ENCODE data around the gene ERVMER34-1. TPM values are rescaled to one million over a fixed set of nuclear protein-coding genes. Genes with fewer than 3 reads are reported as not detected.

ERVMER34-1 gene, protein sequence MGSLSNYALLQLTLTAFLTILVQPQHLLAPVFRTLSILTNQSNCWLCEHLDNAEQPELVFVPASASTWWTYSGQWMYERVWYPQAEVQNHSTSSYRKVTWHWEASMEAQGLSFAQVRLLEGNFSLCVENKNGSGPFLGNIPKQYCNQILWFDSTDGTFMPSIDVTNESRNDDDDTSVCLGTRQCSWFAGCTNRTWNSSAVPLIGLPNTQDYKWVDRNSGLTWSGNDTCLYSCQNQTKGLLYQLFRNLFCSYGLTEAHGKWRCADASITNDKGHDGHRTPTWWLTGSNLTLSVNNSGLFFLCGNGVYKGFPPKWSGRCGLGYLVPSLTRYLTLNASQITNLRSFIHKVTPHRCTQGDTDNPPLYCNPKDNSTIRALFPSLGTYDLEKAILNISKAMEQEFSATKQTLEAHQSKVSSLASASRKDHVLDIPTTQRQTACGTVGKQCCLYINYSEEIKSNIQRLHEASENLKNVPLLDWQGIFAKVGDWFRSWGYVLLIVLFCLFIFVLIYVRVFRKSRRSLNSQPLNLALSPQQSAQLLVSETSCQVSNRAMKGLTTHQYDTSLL
- under 1 TPM; 0.33 to 0.52 TPM for total RNA-seq

- DNase-seq (peak; percentile 13 to 37 (median 30)), ATAC-seq (peak; percentile 60)
- Histone ChIP-seq H3K27me3 (peaks cover 0 to 5% of the 10 kb centered on the region in 2 donors), H3K27ac (peak within 1 kb of the TSS in 3 of 4 donors; percentile 24 to 64 (median 60)), H3K4me1 (peaks cover 11% of the 10 kb centered on the region), H3K4me3 (peak within 1 kb of the TSS; percentile 32 to 40), H3K36me3 (replicated peaks in 1 of 2; ENCODE audit: insufficient read depth in 1 of 2, low read depth in 2 of 2) (no peaks in the 10 kb centered on the region), H3K9me3 (no peaks in the 10 kb centered on the region)
- TF ChIP-seq, protein P1, sequence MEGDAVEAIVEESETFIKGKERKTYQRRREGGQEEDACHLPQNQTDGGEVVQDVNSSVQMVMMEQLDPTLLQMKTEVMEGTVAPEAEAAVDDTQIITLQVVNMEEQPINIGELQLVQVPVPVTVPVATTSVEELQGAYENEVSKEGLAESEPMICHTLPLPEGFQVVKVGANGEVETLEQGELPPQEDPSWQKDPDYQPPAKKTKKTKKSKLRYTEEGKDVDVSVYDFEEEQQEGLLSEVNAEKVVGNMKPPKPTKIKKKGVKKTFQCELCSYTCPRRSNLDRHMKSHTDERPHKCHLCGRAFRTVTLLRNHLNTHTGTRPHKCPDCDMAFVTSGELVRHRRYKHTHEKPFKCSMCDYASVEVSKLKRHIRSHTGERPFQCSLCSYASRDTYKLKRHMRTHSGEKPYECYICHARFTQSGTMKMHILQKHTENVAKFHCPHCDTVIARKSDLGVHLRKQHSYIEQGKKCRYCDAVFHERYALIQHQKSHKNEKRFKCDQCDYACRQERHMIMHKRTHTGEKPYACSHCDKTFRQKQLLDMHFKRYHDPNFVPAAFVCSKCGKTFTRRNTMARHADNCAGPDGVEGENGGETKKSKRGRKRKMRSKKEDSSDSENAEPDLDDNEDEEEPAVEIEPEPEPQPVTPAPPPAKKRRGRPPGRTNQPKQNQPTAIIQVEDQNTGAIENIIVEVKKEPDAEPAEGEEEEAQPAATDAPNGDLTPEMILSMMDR (IDR thresholded peaks at IDR 0.05): no peak
- TF ChIP-seq POLR2A (IDR thresholded peaks at IDR 0.05): no peak
- 0 to 2% methylated on average over 7 to 59 of the region's 61 CpGs for WGBS, 2 donors
- intact Hi-C loops (cut with DNase I): no loop called here
Measured at GRCh38 chr4:52750819-52751486, at the start of gene ERVMER34-1. ERVMER34-1 (minus strand) TSS chr4:52751425; CDS start chr4:52745520, 5,905 bp downstream.

DNA sequence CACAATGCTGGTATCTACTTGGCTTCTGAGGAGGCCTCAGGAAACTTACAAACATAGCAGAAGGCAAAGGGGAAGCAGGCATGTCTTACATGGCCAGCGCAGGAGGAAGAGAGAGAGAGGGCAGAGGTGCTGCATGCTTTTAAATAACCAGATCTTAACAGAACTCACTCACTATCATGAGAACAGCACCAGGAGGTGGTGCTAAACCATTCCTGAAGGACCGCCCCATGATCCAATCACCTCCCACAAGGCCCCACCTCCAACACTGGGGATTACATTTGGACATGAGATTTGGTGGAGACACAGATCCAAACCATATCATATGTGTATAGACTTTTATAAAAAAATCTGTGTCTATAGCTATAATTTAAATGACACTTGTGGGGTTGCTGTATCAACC lies 48.6 kb upstream of the ERVMER34-1 start:
- Histone ChIP-seq H3K9me3 (no peaks in the 10 kb centered on the region), H3K27me3 (no peaks in the 10 kb centered on the region), H3K4me3 (no peak overlapping the region), H3K27ac (no peak overlapping the region), H3K36me3 (replicated peaks in 1 of 2; ENCODE audit: insufficient read depth in 1 of 2, low read depth in 2 of 2) (no peaks in the 10 kb centered on the region), H3K4me1 (no peaks in the 10 kb centered on the region)
- no peak for DNase-seq
- 90 to 95% methylated on average over 2 of the region's 2 CpGs for WGBS, 2 donors
- no peak for TF ChIP-seq POLR2A (IDR thresholded peaks at IDR 0.05)
- TF ChIP-seq, protein P1 (IDR thresholded peaks at IDR 0.05): no peak
- intact Hi-C loops (cut with DNase I): no loop called here
- ATAC-seq: no peak

- ATAC-seq (no peak), DNase-seq (no peak)
- intact Hi-C loops (cut with DNase I): no loop called here
- no peaks in the 10 kb centered on the region for H3K36me3 ChIP-seq (replicated peaks in 1 of 2; ENCODE audit: insufficient read depth in 1 of 2, low read depth in 2 of 2)
- no peaks in the 10 kb centered on the region for H3K4me1 ChIP-seq
- no peak overlapping the region for H3K4me3 ChIP-seq
- H3K27me3 ChIP-seq: no peaks in the 10 kb centered on the region
- H3K9me3 ChIP-seq: no peaks in the 10 kb centered on the region
- H3K27ac ChIP-seq: no peak overlapping the region
- TF ChIP-seq POLR2A (IDR thresholded peaks at IDR 0.05): no peak
- TF ChIP-seq, protein P1 (IDR thresholded peaks at IDR 0.05): no peak
Measured at GRCh38 chr4:52795533-52795932, 44.3 kb upstream of the ERVMER34-1 start.

GRCh38 chr4:52791936-52792335 lies 40.7 kb upstream of the ERVMER34-1 start:
- Histone ChIP-seq H3K4me1 (no peaks in the 10 kb centered on the region), H3K4me3 (no peak overlapping the region), H3K9me3 (no peaks in the 10 kb centered on the region), H3K27ac (no peak overlapping the region), H3K36me3 (replicated peaks in 1 of 2; ENCODE audit: insufficient read depth in 1 of 2, low read depth in 2 of 2) (no peaks in the 10 kb centered on the region), H3K27me3 (no peaks in the 10 kb centered on the region)
- intact Hi-C loops (cut with DNase I): no loop called here
- ATAC-seq: no peak
- WGBS, 2 donors: 86 to 93% methylated on average over 5 of the region's 5 CpGs
- DNase-seq: no peak
- TF ChIP-seq, protein P1 (IDR thresholded peaks at IDR 0.05): no peak
- TF ChIP-seq POLR2A (IDR thresholded peaks at IDR 0.05): no peak

All from body of pancreas (tissue), 4 donors.